ENCODE data around the gene CAMK2G.
"Not testable (repeated sequence)": the region's sequence is repeated elsewhere in the genome, so short reads cannot be mapped to it uniquely, and the experiment has no call there.

CAMK2G gene

GRCh38 chr10:73810735-73811465 is 63.5 kb downstream of the CAMK2G start:
- DNase-seq (ENCODE audit: low spot score): peak; percentile 52

GRCh38 chr10:73810358-73810734 is 64.0 kb downstream of the CAMK2G start:
- DNase-seq (ENCODE audit: low spot score): peak; percentile 16

GRCh38 chr10:73809061-73809818 is 65.1 kb downstream of the CAMK2G start:
- DNase-seq (ENCODE audit: low spot score): no peak

GRCh38 chr10:73808021-73808815 is 66.1 kb downstream of the CAMK2G start:
- no peak for DNase-seq (ENCODE audit: low spot score)

GRCh38 chr10:73807471-73807870 is 66.9 kb downstream of the CAMK2G start:
- no peak for DNase-seq (ENCODE audit: low spot score)

GRCh38 chr10:73806176-73806950 is 68.0 kb downstream of the CAMK2G start:
- DNase-seq (ENCODE audit: low spot score): no peak

- DNase-seq (ENCODE audit: low spot score): no peak
Measured at GRCh38 chr10:73803680-73804286, 70.6 kb downstream of the CAMK2G start.

- no peak for DNase-seq (ENCODE audit: low spot score)
Measured at GRCh38 chr10:73802276-73802991, 71.9 kb downstream of the CAMK2G start.

GRCh38 chr10:73801253-73801590 is 73.1 kb downstream of the CAMK2G start:
- DNase-seq (ENCODE audit: low spot score): no peak

- no peak for DNase-seq (ENCODE audit: low spot score)
Measured at GRCh38 chr10:73800560-73801252, 73.6 kb downstream of the CAMK2G start.

GRCh38 chr10:73799899-73800559 is 74.3 kb downstream of the CAMK2G start:
- DNase-seq (ENCODE audit: low spot score): no peak

GRCh38 chr10:73798927-73799560 is 75.3 kb downstream of the CAMK2G start:
- DNase-seq (ENCODE audit: low spot score): no peak

GRCh38 chr10:73798087-73798486 is 76.3 kb downstream of the CAMK2G start:
- no peak for DNase-seq (ENCODE audit: low spot score)

- no peak for DNase-seq (ENCODE audit: low spot score)
Measured at GRCh38 chr10:73797324-73798025, 76.9 kb downstream of the CAMK2G start.

- DNase-seq (ENCODE audit: low spot score): no peak
Measured at GRCh38 chr10:73796766-73797165, 77.6 kb downstream of the CAMK2G start.

GRCh38 chr10:73796035-73796434 is 78.3 kb downstream of the CAMK2G start:
- not testable (repeated sequence) for DNase-seq (ENCODE audit: low spot score)

- DNase-seq (ENCODE audit: low spot score): not testable (repeated sequence)
Measured at GRCh38 chr10:73795491-73795890, 78.9 kb downstream of the CAMK2G start.

- DNase-seq (ENCODE audit: low spot score): no peak
Measured at GRCh38 chr10:73793456-73793855, 80.9 kb downstream of the CAMK2G start.

Measured in CD4-positive, alpha-beta T cell treated with Interleukin-2 at 100 ng/mL for 4 hours (primary cell).